GM12878 (cell line): Measurements from ENCODE around the gene ZNF771. TPM values are rescaled to one million over a fixed set of nuclear protein-coding genes. Genes with fewer than 3 reads are reported as not detected.

Experiments
- ATAC-seq: fragments of 200-7000 bp; cut with Tn5 transposase; 3 replicates; pipeline ENCODE4 v1.9.1; 2020; ENCODE audit warnings: mild to moderate bottlenecking, moderate library complexity
- BruUV-seq: library from RNA; stranded (reverse); fragments of 400-500 nt; replicated peaks from 2 replicates; lab custom pipeline; 2021; lab: Mats Ljungman, UMichigan
- CTCF ChIA-PET: fragments of 300-600 bp; sonication (Branson Sonifier 250); formaldehyde crosslinking; extraction: SDS; loops from one replicate; lab custom pipeline; 2021; ENCODE audit warnings: inconsistent platforms; lab: Yijun Ruan, JAX
- POLR2A ChIA-PET: fragments of 350-600 bp; formaldehyde crosslinking; extraction: SDS; loops from one replicate; lab custom pipeline; 2021; ENCODE audit warnings: inconsistent platforms; lab: Charles Lee
- RAD21 ChIA-PET: fragments of 300-600 bp; sonication (Branson Sonifier 250); formaldehyde crosslinking; loops from one replicate; lab custom pipeline; 2023; ENCODE audit warnings: antibody characterized with exemption; ENCODE audit not compliant: unreplicated experiment; lab: Charles Lee
- SMC1A ChIA-PET: fragments of 300-600 bp; sonication (Branson Sonifier 250); formaldehyde crosslinking; loops from one replicate; lab custom pipeline; 2023; ENCODE audit not compliant: unreplicated experiment, uncharacterized antibody; lab: Charles Lee
- DNase-seq: peaks from one replicate; pipeline ENCODE4 v3.0.0-alpha.2; 2011; ENCODE audit warnings: low read depth, low spot score
- FAIRE-seq: peaks from 3 replicates; lab custom pipeline; 2011; peaks lifted over from hg19 to GRCh38; lab: Jason Lieb, UNC
- H2AFZ ChIP-seq: 2 replicates; pipeline ENCODE4 v1.6.0; 2011; ENCODE audit warnings: low read depth, low read length, control low read depth; ENCODE audit not compliant: control insufficient read depth
- H3K27ac ChIP-seq: 2 replicates; pipeline ENCODE4 v1.5.1; 2011; ENCODE audit warnings: control low read depth; ENCODE audit not compliant: control insufficient read depth, insufficient read depth
- H3K27me3 ChIP-seq, 2 experiments: replicated peaks in 1 of 2; 2 replicates each; pipeline versions ENCODE4 v1.6.0 to v1.6.1; 2011; ENCODE audit warnings: low read length in 1 of 2; ENCODE audit not compliant: control insufficient read depth in 2 of 2, insufficient read depth in 2 of 2
- H3K36me3 ChIP-seq, 2 experiments: 2 replicates each; pipeline ENCODE4 v1.5.1; 2011; ENCODE audit warnings: low read length in 1 of 2; ENCODE audit not compliant: control insufficient read depth in 2 of 2, insufficient read depth in 2 of 2
- H3K4me1 ChIP-seq: 2 replicates; pipeline ENCODE4 v1.6.1; 2011; ENCODE audit warnings: mild to moderate bottlenecking, low read length, moderate library complexity, mixed read lengths; ENCODE audit not compliant: control insufficient read depth, insufficient read depth
- H3K4me2 ChIP-seq: 2 replicates; pipeline ENCODE4 v1.6.0; 2011; ENCODE audit warnings: control low read depth; ENCODE audit not compliant: control insufficient read depth, insufficient read depth
- H3K4me3 ChIP-seq: fragments of 200-600 bp; sonication (generic); 2 replicates; pipeline ENCODE4 v1.5.1; 2016
- H3K79me2 ChIP-seq: 2 replicates; pipeline ENCODE4 v1.6.0; 2011; ENCODE audit warnings: low read length; ENCODE audit not compliant: control insufficient read depth, insufficient read depth
- H3K9ac ChIP-seq: 2 replicates; pipeline ENCODE4 v1.8.0; 2011; ENCODE audit warnings: low read length, control low read depth, mixed read lengths; ENCODE audit not compliant: control insufficient read depth, insufficient read depth
- H3K9me3 ChIP-seq: replicated peaks from 3 replicates; pipeline ENCODE4 v1.5.1; 2011; ENCODE audit warnings: mild to moderate bottlenecking, low read length; ENCODE audit not compliant: control insufficient read depth, insufficient read depth
- H4K20me1 ChIP-seq: 2 replicates; pipeline ENCODE4 v1.6.0; 2011; ENCODE audit not compliant: control insufficient read depth, insufficient read depth
- BCLAF1 ChIP-seq: fragments of 450-650 bp; IDR thresholded peaks from 2 replicates; pipeline ENCODE4 v1.6.1; 2017; ENCODE audit warnings: antibody characterized with exemption, mild to moderate bottlenecking, moderate library complexity
- CUX1 ChIP-seq: IDR thresholded peaks from 2 replicates; pipeline ENCODE4 v1.6.1; 2012; ENCODE audit warnings: improper control_type of control experiment, low read depth, low read length; ENCODE audit not compliant: insufficient replicate concordance
- HDAC2 ChIP-seq: fragments of 200-600 bp; sonication (generic); IDR thresholded peaks from 2 replicates; pipeline ENCODE4 v1.6.1; 2017
- IKZF1 ChIP-seq: fragments of 450-650 bp; conservative IDR thresholded peaks from 2 replicates; pipeline ENCODE4 v1.6.1; 2017; ENCODE audit warnings: antibody characterized with exemption, mild to moderate bottlenecking
- MLLT1 ChIP-seq: fragments of 450-650 bp; IDR thresholded peaks from 2 replicates; pipeline ENCODE4 v1.6.1; 2016; ENCODE audit warnings: mild to moderate bottlenecking
- MTA3 ChIP-seq: IDR thresholded peaks from 2 replicates; pipeline ENCODE4 v1.6.1; 2012; ENCODE audit warnings: low read length, inconsistent platforms, borderline replicate concordance
- NRF1 ChIP-seq: conservative IDR thresholded peaks from 2 replicates; pipeline ENCODE4 v1.6.1; 2011; ENCODE audit warnings: mild to moderate bottlenecking, low read depth, low read length, improper control_type of control experiment
- POU2F2 ChIP-seq: IDR thresholded peaks from 3 replicates; pipeline ENCODE4 v1.6.1; 2011; ENCODE audit warnings: low read depth, mild to moderate bottlenecking, low read length, borderline replicate concordance
- RAD51 ChIP-seq: fragments of 450-650 bp; IDR thresholded peaks from 2 replicates; pipeline ENCODE4 v1.6.1; 2016; ENCODE audit warnings: moderate library complexity, mild to moderate bottlenecking, inconsistent platforms
- RFX5 ChIP-seq: IDR thresholded peaks from 2 replicates; pipeline ENCODE4 v1.6.1; 2011; ENCODE audit warnings: low read depth, low read length, improper control_type of control experiment
- SPI1 ChIP-seq: IDR thresholded peaks from 2 replicates; pipeline ENCODE4 v1.6.1; 2011; ENCODE audit warnings: low read depth, mild to moderate bottlenecking, low read length, moderate library complexity, borderline replicate concordance; ENCODE audit not compliant: insufficient read depth
- TBL1XR1 ChIP-seq: IDR thresholded peaks from 2 replicates; pipeline ENCODE4 v1.6.1; 2012; ENCODE audit warnings: low read depth, low read length, improper control_type of control experiment
- WGBS: methylation state at CpG from one replicate; pipeline ENCODE4 v1.1.6; 2016; ENCODE audit warnings: low lambda C conversion rate; ENCODE audit not compliant: insufficient replicate concordance, insufficient coverage; ENCODE audit errors: missing lambda C conversion rate; 5-methylcytosine and 5-hydroxymethylcytosine counted together
- in situ Hi-C: fragments of 300-500 bp; cut with MboI; formaldehyde crosslinking; loops from 9 replicates; pipeline ENCODE4 v1.14.3; 2018; ENCODE audit warnings: mixed read lengths
- intact Hi-C: fragments of 100-400 bp; cut with micrococcal nuclease; formaldehyde crosslinking; loops from one replicate; pipeline ENCODE4 v1.14.2; 2022; ENCODE audit not compliant: unreplicated experiment
- polyA plus RNA-seq, 11 experiments: library from polyadenylated mRNA; depleted of rRNA in 4 of 11; unstranded in 6 of 11; stranded (reverse) in 5 of 11; fragments of >200 nt; fragmentation: Nextera tagmentation in 4 of 11; fragmentation: Illumina TruSeq in 1 of 11; extraction: Ambion mirVana in 4 of 11; extraction: Trizol in 1 of 11; gene quantifications; 1 replicate in 1 of 11; 2 replicates in 10 of 11; pipeline versions ENCODE4 v1.2.1 to v1.2.3, GENCODE V29; 2011 to 2016; ENCODE audit warnings: inconsistent platforms in 2 of 11, missing spikeins in 2 of 11, low read depth in 1 of 11
- total RNA-seq, 4 experiments: library from RNA; depleted of rRNA in 3 of 4; stranded (reverse); fragments of >200 nt in 3 of 4; fragmentation: Illumina TruSeq in 1 of 4; extraction: Trizol in 1 of 4; gene quantifications; 2 replicates each; pipeline versions ENCODE4 v1.2.1 to v1.2.3, GENCODE V29; 2013 to 2021

Gene ZNF771
- total and polyA plus RNA-seq, 10 of the 15 experiments (the other 5 are each of a cell fraction or from before 2014, with no cell fraction given), result 0.98 to 7.6 (median 3.7) TPM

GRCh38 chr16:30458561-30459394, 51.4 kb downstream of the ZNF771 start:
- Histone ChIP-seq H3K27me3 (no peaks in the 10 kb centered on the region), H3K4me1 (peaks cover 47% of the 10 kb centered on the region), H3K79me2 (no peaks in the 10 kb centered on the region), H3K4me3 (peak overlapping the region; percentile 9; the same call in 1 of the 2 replicates), H2AFZ (peak overlapping the region; percentile 46), H3K9ac (peak overlapping the region; percentile 77), H3K4me2 (peak overlapping the region; percentile 46), H3K27ac (peak overlapping the region; percentile 89), H3K9me3 (no peaks in the 10 kb centered on the region), H3K36me3 (no peaks in the 10 kb centered on the region), H4K20me1 (no peaks in the 10 kb centered on the region)
- POLR2A ChIA-PET, result interaction anchor here (0.5 to 10.6 kb wide), 14 partner anchors 8 to 175 kb away, joined by 3 to 367 read pairs (median 6); partner anchors contain the start of genes DCTPP1, ITGAL, SEPHS2 and ZNF747
- FAIRE-seq (peak; percentile 68), ATAC-seq (peak; percentile 86), DNase-seq (peak; percentile 97)
- WGBS, result under 1% methylated on average over 22 of the region's 22 CpGs
- SMC1A ChIA-PET, result interaction anchor here (1.0 to 19.4 kb wide), 7 partner anchors 11 to 77 kb away, joined by 3 to 431 read pairs (median 5); partner anchors contain the start of genes DCTPP1, ITGAL and SEPHS2
- in situ Hi-C loops (loop anchor here (25.0 kb wide), 1 partner anchor 1429 kb away; no protein-coding TSS in a partner anchor), intact Hi-C loops (loop anchor here (1.0 to 2.0 kb wide), 2 partner anchors 13 to 28 kb away; partner anchors contain the start of gene DCTPP1)
- CTCF ChIA-PET, result interaction anchor here (0.6 to 7.8 kb wide), 8 partner anchors 12 to 139 kb away, joined by 3 to 125 read pairs (median 27); partner anchors contain the start of genes DCTPP1, ITGAL, SEPHS2 and ZNF747
- TSS peak; percentile 91 for BruUV-seq
- RAD21 ChIA-PET, result interaction anchor here (0.7 to 8.5 kb wide), 10 partner anchors 8 to 99 kb away, joined by 3 to 307 read pairs (median 4); partner anchors contain the start of genes DCTPP1, ITGAL and ZNF747
- TF ChIP-seq RAD51 (no peak; the same call in 1 of the 2 replicates), NRF1 (no peak), MLLT1 (peak; percentile 97), TBL1XR1 (peak; percentile 89; the same call in 1 of the 2 replicates), CUX1 (peak; percentile 60), HDAC2 (no peak), SPI1 (peak; percentile 78), POU2F2 (peak; percentile 98), IKZF1 (peak; percentile 100), RFX5 (no peak), MTA3 (peak; percentile 70), BCLAF1 (no peak)
